ENCODE results near the gene MYO16.

MYO16 gene

GRCh38 chr13:108785844-108786243 lies 156.4 kb downstream of the MYO16 start:
- no peak for DNase-seq (ENCODE audit: low read depth)
- no peak for TF ChIP-seq CTCF (conservative IDR thresholded peaks at IDR 0.05; ENCODE audit: low read depth, low read length)
- H3K4me3 ChIP-seq (ENCODE audit: low read depth, low read length), result no peak overlapping the region

- H3K4me3 ChIP-seq (ENCODE audit: low read depth, low read length), result no peak overlapping the region
- no peak for DNase-seq (ENCODE audit: low read depth)
- no peak for TF ChIP-seq CTCF (conservative IDR thresholded peaks at IDR 0.05; ENCODE audit: low read depth, low read length)
Measured at GRCh38 chr13:108786456-108787200, 157.2 kb downstream of the MYO16 start.

GRCh38 chr13:108787700-108788414 lies 158.4 kb downstream of the MYO16 start:
- no peak for DNase-seq (ENCODE audit: low read depth)
- TF ChIP-seq CTCF (conservative IDR thresholded peaks at IDR 0.05; ENCODE audit: low read depth, low read length), result no peak
- H3K4me3 ChIP-seq (ENCODE audit: low read depth, low read length), result no peak overlapping the region

GRCh38 chr13:108789476-108789875 lies 160.1 kb downstream of the MYO16 start:
- no peak overlapping the region for H3K4me3 ChIP-seq (ENCODE audit: low read depth, low read length)
- DNase-seq (ENCODE audit: low read depth), result no peak
- TF ChIP-seq CTCF (conservative IDR thresholded peaks at IDR 0.05; ENCODE audit: low read depth, low read length), result no peak

GRCh38 chr13:108795841-108796240 lies 166.4 kb downstream of the MYO16 start:
- no peak overlapping the region for H3K4me3 ChIP-seq (ENCODE audit: low read depth, low read length)
- no peak for TF ChIP-seq CTCF (conservative IDR thresholded peaks at IDR 0.05; ENCODE audit: low read depth, low read length)
- DNase-seq (ENCODE audit: low read depth), result peak; percentile 81

GRCh38 chr13:108797354-108797753 lies 167.9 kb downstream of the MYO16 start:
- TF ChIP-seq CTCF (conservative IDR thresholded peaks at IDR 0.05; ENCODE audit: low read depth, low read length), result no peak
- no peak for DNase-seq (ENCODE audit: low read depth)
- no peak overlapping the region for H3K4me3 ChIP-seq (ENCODE audit: low read depth, low read length)
